Measurements from ENCODE around the gene SMIM27. TPM values are rescaled to one million over a fixed set of nuclear protein-coding genes. Genes with fewer than 3 reads are reported as not detected.

The SMIM27 gene
- total RNA-seq, 1 donor from 2014 or later = 2.6 TPM

Other genes with a start within 250 kb of the SMIM27 start
- 61.8 and 73.3 TPM in 2 replicates for gene ACO1, start 167.7 kb upstream of the SMIM27 start, total RNA-seq
- 30.3 TPM in 2 replicates for gene RIGI, start 26.1 kb upstream of the SMIM27 start, total RNA-seq
- 39.6 and 53.3 TPM in 2 replicates for gene TOPORS, start 259 bp downstream of the SMIM27 start, total RNA-seq
- 33.5 and 49.0 TPM in 2 replicates for gene NDUFB6, start 20.8 kb downstream of the SMIM27 start, total RNA-seq
- gene TAF1L, start 83.3 kb downstream of the SMIM27 start, total RNA-seq = under 0.01 TPM in 2 replicates
- not detected in 2 replicates for gene TMEM215, start 231.2 kb downstream of the SMIM27 start, total RNA-seq